ENCODE data around the gene WWC1.

Gene WWC1

GRCh38 chr5:168365581-168366081 lies 74.2 kb downstream of the WWC1 start:
- no peak for DNase-seq

- no peak for DNase-seq
Observed at GRCh38 chr5:168366116-168366515, 74.7 kb downstream of the WWC1 start.

DNA sequence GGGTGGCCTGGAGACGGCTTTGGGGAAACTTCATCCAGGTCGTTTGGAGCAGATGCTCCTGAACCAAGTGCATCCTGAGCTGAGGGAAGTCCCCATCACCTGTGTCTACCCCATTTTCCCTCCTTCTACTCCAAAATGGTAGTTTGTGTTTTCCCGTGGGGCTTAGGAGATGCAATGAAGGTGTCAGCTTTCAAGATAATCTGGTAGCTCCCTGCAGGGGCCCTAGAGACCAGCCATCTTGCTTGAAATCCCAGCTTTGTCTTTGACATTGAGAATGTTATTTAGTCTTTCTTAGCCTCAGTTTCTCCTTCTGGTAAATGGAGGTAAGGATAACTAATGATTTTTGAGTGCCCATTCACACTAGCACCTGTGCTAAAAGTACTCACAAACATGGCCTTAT lies 77.4 kb downstream of the WWC1 start:
- DNase-seq, result no peak

DNA sequence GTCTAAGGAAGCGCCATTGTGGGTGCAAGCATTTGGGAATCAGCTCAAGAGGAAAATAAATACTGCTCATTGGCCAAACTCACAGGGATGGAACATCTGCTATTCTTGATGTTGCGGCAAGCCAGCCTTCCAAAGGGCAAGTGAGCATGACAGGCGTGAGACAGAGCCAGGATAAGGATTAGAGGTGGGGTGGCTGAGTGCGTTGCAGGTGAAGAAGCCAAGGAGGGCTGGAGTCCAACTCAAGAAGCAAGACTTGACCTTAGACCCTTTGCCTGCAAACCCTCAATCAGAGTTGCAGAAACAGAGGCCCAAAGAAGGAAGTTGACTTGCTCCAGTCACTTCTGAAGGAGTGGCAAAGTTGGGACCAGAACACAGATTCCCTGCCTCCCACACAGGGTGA lies 79.4 kb downstream of the WWC1 start:
- DNase-seq, result no peak

DNA sequence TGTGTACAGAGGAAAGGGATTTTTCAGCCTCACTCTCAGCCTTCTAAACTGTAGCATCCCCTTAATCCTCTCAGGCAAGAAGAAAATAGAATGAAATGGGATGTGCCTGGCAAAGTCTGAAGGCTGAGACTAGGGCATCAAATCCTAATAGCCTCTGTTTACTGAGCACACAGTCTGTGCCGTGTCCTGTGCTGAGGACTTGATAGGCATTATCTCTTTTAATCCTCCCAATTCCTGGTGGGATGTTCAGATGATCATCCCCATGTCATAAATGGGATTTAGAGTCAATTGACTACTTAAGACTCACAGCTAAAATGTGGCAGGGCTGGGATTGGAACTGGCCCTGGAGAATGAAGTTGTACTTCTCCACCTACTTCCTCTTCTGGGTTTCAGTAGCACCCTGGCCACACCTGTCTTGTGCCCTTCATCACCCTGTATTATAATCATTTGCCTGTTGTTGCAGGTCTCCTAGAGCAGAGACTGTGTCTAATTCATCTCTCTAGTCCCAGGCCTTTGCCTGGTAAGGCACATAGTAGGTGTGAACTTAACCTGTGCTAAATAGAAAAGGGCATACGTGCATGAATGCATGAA lies 81.0 kb downstream of the WWC1 start:
- no peak for DNase-seq

GRCh38 chr5:168374532-168374931 lies 83.1 kb downstream of the WWC1 start:
- DNase-seq, result no peak

GRCh38 chr5:168375214-168375613 lies 83.8 kb downstream of the WWC1 start:
- DNase-seq, result no peak

DNA sequence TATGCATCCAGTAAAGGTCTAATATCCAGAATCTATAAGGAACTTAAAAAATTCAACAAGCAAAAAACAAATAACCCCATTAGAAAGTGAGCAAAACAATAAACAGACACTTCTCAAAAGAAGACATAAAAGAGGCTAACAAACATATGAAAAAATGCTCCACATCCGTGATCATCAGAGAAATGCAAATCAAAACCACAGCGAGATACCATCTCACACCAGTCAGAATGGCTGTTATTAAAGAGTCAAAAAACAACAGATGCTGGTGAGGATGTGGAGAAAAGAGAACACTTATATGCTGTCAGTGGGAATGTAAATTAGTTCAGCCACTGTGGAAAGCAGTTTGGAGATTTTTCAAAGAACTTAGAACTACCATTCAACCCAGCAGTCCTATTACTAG lies 86.1 kb downstream of the WWC1 start:
- DNase-seq, result no peak

DNA sequence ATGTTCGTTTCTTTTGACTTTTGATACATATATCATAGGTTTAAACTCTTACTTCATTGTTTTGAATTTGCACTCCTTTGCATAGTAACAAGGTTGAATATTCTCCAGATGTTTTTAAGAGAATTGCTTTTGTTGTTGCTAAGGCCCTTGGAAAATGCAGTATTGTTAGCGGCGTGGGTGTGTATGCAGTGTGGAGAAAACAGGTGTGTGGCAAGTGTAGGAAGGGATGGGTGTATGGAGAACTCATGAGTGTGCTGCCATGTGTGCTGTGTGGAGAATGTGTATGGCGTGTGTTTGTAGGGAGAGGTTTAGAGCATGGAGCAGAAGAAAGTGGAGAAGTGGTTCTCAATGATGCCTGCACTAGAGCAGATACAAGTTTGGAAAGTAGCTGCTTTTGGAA lies 87.3 kb downstream of the WWC1 start:
- no peak for DNase-seq

DNA sequence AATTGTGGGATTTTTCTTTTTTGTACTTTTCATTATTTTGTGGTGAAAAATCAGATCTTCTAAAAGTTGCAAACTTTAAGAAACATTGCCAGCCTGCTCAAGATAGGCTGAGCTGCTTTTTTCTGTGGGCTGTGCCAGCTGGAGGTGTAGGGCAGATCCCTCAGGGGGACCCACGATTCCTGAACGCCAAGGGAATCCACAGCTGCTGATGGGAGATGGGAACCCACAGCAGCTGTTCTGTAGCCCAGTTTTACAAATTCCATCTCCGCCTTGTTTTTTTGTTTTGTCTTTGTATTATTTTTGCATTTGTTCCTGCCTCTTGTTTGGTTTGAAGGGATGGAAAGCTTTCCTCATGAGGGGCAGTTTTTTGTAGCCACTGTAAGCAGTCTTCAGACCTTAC lies 91.0 kb downstream of the WWC1 start:
- DNase-seq, result no peak

DNA sequence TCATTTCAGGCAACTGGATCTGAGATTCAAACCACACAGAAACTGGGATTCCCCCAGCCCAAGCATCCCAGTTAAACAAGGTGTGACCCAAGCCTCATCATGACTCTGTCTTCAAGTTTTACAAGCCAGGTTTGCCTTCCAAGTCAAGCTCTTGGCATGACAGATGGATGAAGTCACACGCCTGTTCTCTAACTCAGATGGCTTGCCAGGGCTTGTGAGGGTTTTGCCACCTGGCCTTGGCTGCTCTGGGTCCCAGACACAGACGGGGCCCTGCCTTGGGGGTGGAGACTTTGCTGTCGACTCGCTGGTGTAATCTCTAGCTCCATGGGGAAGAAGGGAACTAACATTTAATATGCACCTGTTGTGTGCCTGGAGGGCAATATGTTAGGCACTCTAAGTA lies 99.0 kb downstream of the WWC1 start:
- DNase-seq, result no peak

DNA sequence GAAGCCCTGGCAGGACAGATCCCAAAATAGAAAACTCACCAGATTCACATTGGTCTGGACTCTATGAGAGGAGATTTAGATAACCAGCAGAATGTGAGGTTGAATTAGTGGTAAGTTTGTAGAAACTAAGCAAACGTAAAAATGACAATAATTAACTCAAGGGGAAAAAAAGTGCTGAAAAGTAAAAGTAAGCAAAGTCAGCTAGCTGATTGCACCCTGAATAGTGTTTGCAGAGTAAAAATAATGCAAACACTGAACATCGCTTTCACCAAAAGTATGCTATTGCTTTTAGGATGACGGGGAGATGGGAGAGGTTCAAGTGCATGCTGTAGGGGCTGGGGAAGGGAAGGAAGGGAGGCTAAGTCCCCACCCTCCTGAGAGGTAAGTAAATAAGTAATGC lies 102.3 kb downstream of the WWC1 start:
- DNase-seq, result no peak

DNA sequence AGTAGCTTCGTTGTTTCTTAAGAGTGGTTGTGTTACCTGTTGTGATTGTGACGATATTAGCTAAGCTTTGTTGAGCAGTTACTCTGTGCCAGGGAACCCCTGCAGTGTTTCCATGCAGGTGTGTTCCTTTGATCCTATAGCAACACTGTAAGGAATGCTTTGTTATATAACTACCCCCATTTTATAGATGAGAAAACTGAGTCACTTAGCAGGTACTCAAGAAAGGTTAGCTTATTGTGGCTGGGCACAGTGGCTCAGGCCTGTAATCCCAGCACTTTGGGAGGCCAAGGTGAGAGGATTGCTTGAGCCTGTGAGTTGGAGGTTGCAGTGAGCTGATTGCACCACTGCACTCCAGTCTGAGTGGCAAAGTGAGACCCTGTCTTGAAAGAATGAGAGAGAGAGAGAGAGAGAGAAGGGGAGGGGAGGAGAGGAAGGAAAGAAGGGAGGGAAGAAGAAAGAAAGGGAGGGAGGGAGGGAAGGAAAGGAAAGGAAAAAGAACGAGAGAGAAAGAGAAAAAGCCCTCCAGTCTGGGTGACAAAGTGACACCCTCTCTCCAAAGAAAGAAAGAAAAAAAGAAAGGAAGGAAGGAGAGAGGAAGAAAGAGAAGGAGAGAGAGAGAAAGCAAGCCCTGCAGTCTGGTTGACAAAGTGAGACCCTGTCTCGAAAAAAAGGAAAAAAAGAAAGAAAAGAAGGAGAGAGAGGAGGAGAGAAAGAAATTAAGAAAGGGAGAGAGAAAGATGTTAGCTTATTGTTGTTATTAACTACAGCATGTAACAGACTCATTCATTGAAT lies 109.2 kb downstream of the WWC1 start:
- DNase-seq, result no peak

- no peak for DNase-seq
Observed at GRCh38 chr5:168401226-168401625, 109.8 kb downstream of the WWC1 start.

DNA sequence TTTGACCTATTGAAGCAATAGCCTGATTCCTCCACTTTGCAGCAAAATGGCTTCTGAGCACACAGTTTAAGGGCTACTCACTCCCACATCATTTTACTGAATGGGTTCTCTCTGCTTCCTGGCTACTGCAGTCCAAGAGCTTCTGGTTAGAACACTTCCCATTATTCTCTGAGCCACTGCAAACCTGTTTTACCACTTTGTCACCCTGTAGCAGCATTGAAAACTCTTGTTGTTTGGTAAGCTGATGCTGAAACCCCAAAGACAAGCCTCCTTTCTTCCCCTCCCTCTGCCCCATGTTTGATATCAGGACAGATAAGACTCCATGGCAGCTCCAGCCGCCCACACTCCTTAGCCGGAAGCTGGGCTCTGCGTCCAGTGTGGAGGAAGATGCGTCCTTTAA lies 110.4 kb downstream of the WWC1 start:
- DNase-seq, result no peak

DNA sequence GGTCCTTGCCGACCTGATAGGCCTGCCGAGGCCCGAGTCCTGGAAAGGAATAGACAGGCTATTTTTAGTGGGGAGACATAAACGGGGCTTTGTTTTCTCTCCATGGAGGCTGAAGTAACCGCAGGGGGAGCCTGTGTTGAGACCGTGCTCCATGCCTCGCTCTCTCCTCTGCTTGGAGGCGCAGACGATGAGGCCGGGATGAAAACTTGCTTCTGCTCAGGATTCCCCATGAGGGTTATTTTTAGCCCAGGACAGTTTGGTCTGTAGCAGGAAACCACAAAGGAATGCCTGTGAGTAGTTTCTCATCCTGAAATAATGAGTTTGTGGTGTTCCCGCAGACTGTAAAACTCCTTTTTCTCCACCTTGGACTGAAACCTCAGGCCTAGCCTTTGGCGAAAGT lies 112.9 kb downstream of the WWC1 start:
- no peak for DNase-seq

GRCh38 chr5:168407211-168407610 lies 115.8 kb downstream of the WWC1 start:
- DNase-seq, result no peak

- DNase-seq, result no peak
Observed at GRCh38 chr5:168408561-168409305, 117.3 kb downstream of the WWC1 start.

- DNase-seq, result no peak
Observed at GRCh38 chr5:168409591-168410458, 118.4 kb downstream of the WWC1 start.

- DNase-seq, result no peak
Observed at GRCh38 chr5:168411871-168412270, 120.4 kb downstream of the WWC1 start.

- no peak for DNase-seq
Observed at GRCh38 chr5:168413062-168413461, 121.6 kb downstream of the WWC1 start.

- no peak for DNase-seq
Observed at GRCh38 chr5:168413596-168413995, 122.2 kb downstream of the WWC1 start.

GRCh38 chr5:168415401-168415800 lies 124.0 kb downstream of the WWC1 start:
- DNase-seq, result no peak
